PC-3 (cell line): ENCODE measurements around the gene PTPRN2. TPM values are rescaled to one million over a fixed set of nuclear protein-coding genes. Genes with fewer than 3 reads are reported as not detected.

ENCODE experiments used
- ATAC-seq: fragments of 200-7000 bp; cut with Tn5 transposase; 2 replicates; pipeline ENCODE4 v1.9.1; 2020; ENCODE audit warnings: mild to moderate bottlenecking, moderate library complexity
- BruUV-seq: library from RNA; stranded (reverse); fragments of 400-500 nt; replicated peaks from 2 replicates; lab custom pipeline; 2021; lab: Mats Ljungman, UMichigan
- CTCF ChIA-PET: fragments of 300-600 bp; sonication (Branson Sonifier 250); formaldehyde crosslinking; loops from one replicate; lab custom pipeline; 2022; ENCODE audit warnings: antibody characterized with exemption; lab: Charles Lee
- POLR2A ChIA-PET: fragments of 300-600 bp; sonication (Branson Sonifier 250); formaldehyde crosslinking; loops from one replicate; lab custom pipeline; 2022; ENCODE audit warnings: antibody characterized with exemption; ENCODE audit not compliant: unreplicated experiment; lab: Charles Lee
- DNase-seq: peaks from one replicate; pipeline ENCODE4 v3.0.0-alpha.2; 2015
- H2AFZ ChIP-seq: fragments of 300-600 bp; sonication (generic); 2 replicates; pipeline ENCODE4 v1.6.0; 2016; ENCODE audit warnings: antibody characterized with exemption, low read length
- H3F3A ChIP-seq: fragments of 300-600 bp; sonication (generic); one replicate; pipeline ENCODE4 v1.6.0; 2017; ENCODE audit warnings: antibody characterized with exemption, low read length, control low read depth, mild to moderate bottlenecking; ENCODE audit not compliant: unreplicated experiment
- H3K27ac ChIP-seq: fragments of 300-600 bp; sonication (generic); 2 replicates; pipeline ENCODE4 v1.5.1; 2016; ENCODE audit warnings: mild to moderate bottlenecking, low read length
- H3K27me3 ChIP-seq: fragments of 300-600 bp; sonication (generic); 2 replicates; pipeline ENCODE4 v1.6.1; 2016; ENCODE audit warnings: low read length, mixed read lengths
- H3K36me3 ChIP-seq: fragments of 300-600 bp; sonication (generic); 2 replicates; pipeline ENCODE4 v1.6.1; 2016; ENCODE audit warnings: low read depth, mixed run types, low read length, mixed read lengths
- H3K4me1 ChIP-seq: fragments of 300-600 bp; sonication (generic); 2 replicates; pipeline ENCODE4 v1.5.1; 2016; ENCODE audit warnings: low read length; ENCODE audit not compliant: insufficient read depth
- H3K4me2 ChIP-seq: fragments of 300-600 bp; sonication (generic); 2 replicates; pipeline ENCODE4 v1.6.0; 2016; ENCODE audit warnings: low read length
- H3K4me3 ChIP-seq: fragments of 300-600 bp; sonication (generic); 2 replicates; pipeline ENCODE4 v1.5.1; 2016; ENCODE audit warnings: mild to moderate bottlenecking, low read length, mixed read lengths
- H3K79me2 ChIP-seq: fragments of 300-600 bp; sonication (generic); 2 replicates; pipeline ENCODE4 v1.6.1; 2017; ENCODE audit warnings: low read length, mixed read lengths
- H3K9ac ChIP-seq: fragments of 300-600 bp; sonication (generic); 2 replicates; pipeline ENCODE4 v1.6.0; 2016; ENCODE audit warnings: mild to moderate bottlenecking, low read length
- H3K9me2 ChIP-seq: fragments of 300-600 bp; sonication (generic); replicated peaks from 2 replicates; pipeline ENCODE4 v1.6.1; 2016; ENCODE audit warnings: mixed run types, low read length, mixed read lengths
- H3K9me3 ChIP-seq: fragments of 300-600 bp; sonication (generic); 2 replicates; pipeline ENCODE4 v1.6.1; 2016; ENCODE audit warnings: low read length, mixed read lengths
- H4K20me1 ChIP-seq: fragments of 300-600 bp; sonication (generic); 2 replicates; pipeline ENCODE4 v1.6.1; 2016; ENCODE audit warnings: low read length, mixed read lengths
- EZH2 ChIP-seq: fragments of 300-600 bp; sonication (generic); IDR thresholded peaks from one replicate; pipeline ENCODE4 v1.6.1; 2017; ENCODE audit warnings: antibody characterized with exemption, mild to moderate bottlenecking, low read length; ENCODE audit not compliant: unreplicated experiment
- EZH2phosphoT487 ChIP-seq: fragments of 300-600 bp; sonication (generic); IDR thresholded peaks from 2 replicates; pipeline ENCODE4 v1.6.1; 2018; ENCODE audit warnings: mild to moderate bottlenecking, antibody characterized with exemption, low read length, borderline replicate concordance
- intact Hi-C: fragments of 100-400 bp; cut with micrococcal nuclease; formaldehyde crosslinking; loops from 2 replicates; pipeline ENCODE4 v1.9.0; 2023
- total RNA-seq: library from RNA; depleted of rRNA; stranded (reverse); fragments of >200 nt; gene quantifications from 2 replicates; pipeline ENCODE4 v1.2.3, GENCODE V29; 2014
- TF ChIP-seq, protein P1 (sequence below): fragments of 300-600 bp; sonication (generic); conservative IDR thresholded peaks from 2 replicates; pipeline ENCODE4 v1.5.1; 2017; ENCODE audit warnings: antibody characterized with exemption, low read depth, mild to moderate bottlenecking, low read length

PTPRN2 gene
- total RNA-seq, 1 experiment from 2014 or later, result 3.2 TPM

- ATAC-seq, result no peak
- TF ChIP-seq EZH2phosphoT487 (no peak), EZH2 (no peak)
- TF ChIP-seq, protein P1, sequence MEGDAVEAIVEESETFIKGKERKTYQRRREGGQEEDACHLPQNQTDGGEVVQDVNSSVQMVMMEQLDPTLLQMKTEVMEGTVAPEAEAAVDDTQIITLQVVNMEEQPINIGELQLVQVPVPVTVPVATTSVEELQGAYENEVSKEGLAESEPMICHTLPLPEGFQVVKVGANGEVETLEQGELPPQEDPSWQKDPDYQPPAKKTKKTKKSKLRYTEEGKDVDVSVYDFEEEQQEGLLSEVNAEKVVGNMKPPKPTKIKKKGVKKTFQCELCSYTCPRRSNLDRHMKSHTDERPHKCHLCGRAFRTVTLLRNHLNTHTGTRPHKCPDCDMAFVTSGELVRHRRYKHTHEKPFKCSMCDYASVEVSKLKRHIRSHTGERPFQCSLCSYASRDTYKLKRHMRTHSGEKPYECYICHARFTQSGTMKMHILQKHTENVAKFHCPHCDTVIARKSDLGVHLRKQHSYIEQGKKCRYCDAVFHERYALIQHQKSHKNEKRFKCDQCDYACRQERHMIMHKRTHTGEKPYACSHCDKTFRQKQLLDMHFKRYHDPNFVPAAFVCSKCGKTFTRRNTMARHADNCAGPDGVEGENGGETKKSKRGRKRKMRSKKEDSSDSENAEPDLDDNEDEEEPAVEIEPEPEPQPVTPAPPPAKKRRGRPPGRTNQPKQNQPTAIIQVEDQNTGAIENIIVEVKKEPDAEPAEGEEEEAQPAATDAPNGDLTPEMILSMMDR, result no peak
- Histone ChIP-seq H3K4me2 (no peak overlapping the region), H3K9me2 (no peaks in the 10 kb centered on the region), H3F3A (no peaks in the 10 kb centered on the region), H3K27ac (no peak overlapping the region), H3K9me3 (peaks cover 8% of the 10 kb centered on the region; the same call in 1 of the 2 replicates), H3K4me3 (no peak overlapping the region), H3K27me3 (no peaks in the 10 kb centered on the region), H3K4me1 (no peaks in the 10 kb centered on the region), H3K9ac (no peak overlapping the region), H4K20me1 (no peaks in the 10 kb centered on the region), H2AFZ (no peak overlapping the region), H3K79me2 (no peaks in the 10 kb centered on the region), H3K36me3 (no peaks in the 10 kb centered on the region)
- ChIA-PET POLR2A (no interaction called here), CTCF (no interaction called here)
- BruUV-seq, result no TSS peak
- DNase-seq, result no peak
- intact Hi-C loops, result no loop called here
These were observed 445.7 kb downstream of the PTPRN2 start for GRCh38 chr7:158141806-158142518.

- ChIA-PET POLR2A (no interaction called here), CTCF (no interaction called here)
- Histone ChIP-seq H3K4me1 (no peaks in the 10 kb centered on the region), H3F3A (no peaks in the 10 kb centered on the region), H3K9me2 (no peaks in the 10 kb centered on the region), H2AFZ (no peak overlapping the region), H4K20me1 (no peaks in the 10 kb centered on the region), H3K27ac (no peak overlapping the region), H3K79me2 (no peaks in the 10 kb centered on the region), H3K4me2 (no peak overlapping the region), H3K27me3 (no peaks in the 10 kb centered on the region), H3K9me3 (peaks cover 8% of the 10 kb centered on the region; the same call in 1 of the 2 replicates), H3K36me3 (no peaks in the 10 kb centered on the region), H3K4me3 (no peak overlapping the region), H3K9ac (no peak overlapping the region)
- ATAC-seq, result no peak
- no TSS peak for BruUV-seq
- DNase-seq, result no peak
- intact Hi-C loops, result no loop called here
- TF ChIP-seq, protein P1, result no peak
- TF ChIP-seq EZH2phosphoT487 (no peak), EZH2 (no peak)
These were observed 446.4 kb downstream of the PTPRN2 start for GRCh38 chr7:158141221-158141582.

- peaks cover 6% of the 10 kb centered on the region; the same call in 1 of the 2 replicates for H3K9me3 ChIP-seq
These were observed 446.9 kb downstream of the PTPRN2 start for GRCh38 chr7:158140538-158141220.

More at GRCh38 chr7:158140538-158141220, 446.9 kb downstream of the PTPRN2 start:
- Histone ChIP-seq H4K20me1 (no peaks in the 10 kb centered on the region), H3K9ac (no peak overlapping the region), H2AFZ (no peak overlapping the region), H3K36me3 (no peaks in the 10 kb centered on the region), H3K4me3 (no peak overlapping the region), H3F3A (no peaks in the 10 kb centered on the region), H3K9me2 (no peaks in the 10 kb centered on the region), H3K4me2 (no peak overlapping the region), H3K27me3 (no peaks in the 10 kb centered on the region), H3K4me1 (no peaks in the 10 kb centered on the region), H3K79me2 (no peaks in the 10 kb centered on the region), H3K27ac (no peak overlapping the region)
- no peak for DNase-seq
- intact Hi-C loops, result no loop called here
- TF ChIP-seq, protein P1, result no peak
- TF ChIP-seq EZH2, result no peak
- TF ChIP-seq EZH2phosphoT487, result no peak
- no TSS peak for BruUV-seq
- CTCF ChIA-PET, result no interaction called here
- ATAC-seq, result no peak
- POLR2A ChIA-PET, result no interaction called here
